ENCODE measurements around the gene COX11. TPM values are rescaled to one million over a fixed set of nuclear protein-coding genes. Genes with fewer than 3 reads are reported as not detected.

The COX11 gene
- total RNA-seq, 1 experiment from 2014 or later: 82.9 TPM

Other genes with a start within 250 kb of the COX11 start
- gene TOM1L1, start 67.8 kb downstream of the COX11 start, total RNA-seq (2014; rRNA removed; shearing (Covaris generic)): 11.1 and 13.1 TPM in 2 replicates
- 16.9 and 19.9 TPM in 2 replicates for gene STXBP4, start 111 bp upstream of the COX11 start, total RNA-seq (2014; rRNA removed; shearing (Covaris generic))

Data from SJCRH30 (cell line).